Tongue (tissue), 2 donors: Measurements from ENCODE around the gene FBXL4. TPM values are rescaled to one million over a fixed set of nuclear protein-coding genes. Genes with fewer than 3 reads are reported as not detected.

Experiments
- DNase-seq: peaks from one replicate; pipeline ENCODE4 v3.0.0-alpha.2; 2015
- total RNA-seq: library from RNA; depleted of rRNA; stranded (reverse); fragments of >200 nt; gene quantifications from one replicate; pipeline ENCODE4 v1.2.3, GENCODE V29; 2014

FBXL4 gene
- total RNA-seq, 1 donor from 2014 or later: 25.2 TPM

DNA sequence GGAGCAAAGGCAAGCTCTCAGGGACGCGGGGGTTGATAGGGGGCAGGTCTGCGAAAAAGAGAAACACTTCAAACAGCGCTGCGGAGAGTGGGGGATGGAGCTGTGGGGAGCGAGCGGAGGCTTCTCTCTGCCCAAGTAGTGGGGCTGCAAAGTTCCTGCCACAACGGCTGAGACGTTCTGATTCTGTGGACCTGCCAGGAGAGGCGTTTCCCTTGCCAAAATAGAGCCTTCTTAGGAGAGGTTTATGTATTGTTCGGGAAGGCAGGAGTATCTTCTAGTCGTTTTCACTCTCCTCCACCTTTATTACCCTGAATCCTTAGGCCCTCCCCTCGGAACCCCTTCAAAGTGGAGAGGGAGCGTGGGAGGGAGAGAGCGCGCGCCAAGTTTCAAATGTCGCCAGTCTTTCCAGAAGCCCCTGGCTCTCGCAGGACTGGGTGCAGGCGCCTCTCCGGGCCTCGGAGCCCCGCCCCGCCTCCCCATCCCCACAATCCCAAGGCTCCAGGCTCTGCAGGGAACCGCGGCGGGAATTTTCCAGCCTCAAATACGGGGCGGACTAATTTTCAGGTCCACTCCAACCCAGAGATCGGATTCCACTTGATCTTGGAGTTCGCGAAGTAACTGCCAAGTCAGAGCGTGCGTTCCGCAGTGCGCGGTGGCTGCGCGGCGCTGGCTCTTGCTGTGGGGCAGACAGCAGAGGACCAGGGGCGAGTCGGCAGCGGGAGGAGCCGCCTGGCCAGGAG, 123.4 kb downstream of the FBXL4 start:
- DNase-seq: no peak

- DNase-seq: no peak
Measured at GRCh38 chr6:98823428-98824161, 124.2 kb downstream of the FBXL4 start.

DNA sequence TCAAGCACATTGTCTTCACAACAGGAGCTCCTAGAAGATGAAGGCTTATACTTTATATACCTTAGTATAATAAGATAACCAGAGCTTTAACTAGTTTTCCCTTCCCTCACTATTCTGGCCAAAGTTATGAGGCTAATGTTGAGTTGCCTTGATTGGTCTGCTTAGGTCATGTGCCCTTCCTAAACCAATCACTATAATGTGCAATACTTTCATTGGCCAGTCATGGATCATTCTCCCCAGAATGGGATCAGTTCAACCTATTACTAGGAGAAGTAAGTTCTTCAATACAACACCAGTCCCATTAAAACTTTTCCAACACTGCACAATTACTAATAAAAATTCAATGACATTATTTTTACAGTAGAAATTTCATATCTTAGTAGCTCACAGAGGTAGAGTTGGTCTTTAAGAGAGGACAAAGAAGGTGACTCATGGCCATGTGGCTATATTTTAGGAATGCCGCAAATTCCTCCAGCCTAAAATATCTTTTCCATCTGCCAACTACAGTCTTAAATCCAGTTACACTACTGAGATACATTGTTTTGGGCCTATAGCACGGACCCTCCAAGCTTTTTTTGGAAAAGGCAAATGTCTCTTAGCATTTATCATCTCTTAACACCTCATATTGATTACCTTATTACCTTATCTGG, 125.9 kb downstream of the FBXL4 start:
- DNase-seq: no peak

Other genes starting within 250 kb of the FBXL4 start
- 0.41 TPM for gene POU3F2, start 113.4 kb downstream of the FBXL4 start, total RNA-seq